CD4-positive, alpha-beta T cell treated with Interleukin-1 beta for 1 hour (primary cell): ENCODE results near the gene XCR1.
"Not testable (repeated sequence)": the region's sequence is repeated elsewhere in the genome, so short reads cannot be mapped to it uniquely, and the experiment has no call there.

Experiments
- DNase-seq, 2 donors: peaks; one replicate each; pipeline ENCODE4 v3.0.0-alpha.2; 2020 to 2022

XCR1 gene

DNA sequence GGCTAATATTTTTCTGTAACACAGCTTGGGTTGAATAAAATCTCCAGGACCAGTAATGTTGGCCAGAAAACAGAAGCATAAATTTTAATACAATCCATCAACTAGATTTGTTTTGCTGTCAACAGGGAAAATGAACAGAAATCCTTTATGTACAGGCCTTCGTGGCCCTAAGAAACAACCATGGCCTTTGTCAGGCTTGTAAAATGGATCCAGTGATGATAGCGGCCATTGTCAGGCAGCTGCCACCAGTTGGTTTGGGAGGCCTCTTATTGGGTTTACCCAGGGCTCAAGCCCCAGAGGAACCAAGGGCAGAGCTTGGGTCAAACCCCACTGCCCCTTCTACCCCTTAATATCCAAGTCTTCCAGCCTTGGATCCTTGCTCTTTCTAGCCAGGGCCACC lies 26.1 kb downstream of the XCR1 start:
- DNase-seq: no peak

DNA sequence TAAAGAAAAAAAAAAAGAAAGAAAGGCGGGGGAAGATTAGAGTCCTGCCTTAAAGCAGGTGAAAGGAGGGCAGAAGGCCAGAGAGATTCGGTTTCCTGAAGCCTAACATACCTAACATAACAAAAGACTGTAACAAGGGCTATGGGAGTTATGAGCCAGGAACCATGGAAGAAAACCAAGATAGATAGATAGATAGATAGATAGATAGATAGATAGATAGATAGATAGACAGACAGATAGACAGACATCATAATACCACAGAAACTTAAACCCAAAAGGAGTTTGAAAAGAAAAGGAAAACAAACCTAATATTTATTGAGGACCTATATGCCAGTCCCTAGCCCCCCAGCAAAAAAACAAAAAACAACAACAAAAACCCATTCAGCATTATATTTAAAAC lies 29.3 kb downstream of the XCR1 start:
- DNase-seq: no peak

DNA sequence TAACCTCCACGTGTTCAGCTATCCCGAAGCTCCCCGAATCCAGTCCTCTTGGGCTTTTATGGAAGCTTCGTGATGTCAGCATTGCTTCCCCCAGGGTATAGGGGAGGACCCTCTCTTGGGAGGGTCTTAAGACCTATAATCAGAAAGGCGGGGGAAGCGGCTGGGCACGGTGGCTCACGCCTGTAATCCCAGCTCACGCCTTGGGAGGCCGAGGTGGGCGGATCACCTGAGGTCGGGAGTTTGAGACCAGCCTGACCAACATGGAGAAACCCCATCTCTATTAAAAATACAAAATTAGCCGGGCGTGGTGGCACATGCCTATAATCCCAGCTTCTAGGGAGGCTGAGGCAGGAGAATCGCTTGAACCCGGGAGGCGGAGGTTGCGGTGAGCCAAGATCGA lies 29.8 kb downstream of the XCR1 start:
- not testable (repeated sequence) for DNase-seq

DNA sequence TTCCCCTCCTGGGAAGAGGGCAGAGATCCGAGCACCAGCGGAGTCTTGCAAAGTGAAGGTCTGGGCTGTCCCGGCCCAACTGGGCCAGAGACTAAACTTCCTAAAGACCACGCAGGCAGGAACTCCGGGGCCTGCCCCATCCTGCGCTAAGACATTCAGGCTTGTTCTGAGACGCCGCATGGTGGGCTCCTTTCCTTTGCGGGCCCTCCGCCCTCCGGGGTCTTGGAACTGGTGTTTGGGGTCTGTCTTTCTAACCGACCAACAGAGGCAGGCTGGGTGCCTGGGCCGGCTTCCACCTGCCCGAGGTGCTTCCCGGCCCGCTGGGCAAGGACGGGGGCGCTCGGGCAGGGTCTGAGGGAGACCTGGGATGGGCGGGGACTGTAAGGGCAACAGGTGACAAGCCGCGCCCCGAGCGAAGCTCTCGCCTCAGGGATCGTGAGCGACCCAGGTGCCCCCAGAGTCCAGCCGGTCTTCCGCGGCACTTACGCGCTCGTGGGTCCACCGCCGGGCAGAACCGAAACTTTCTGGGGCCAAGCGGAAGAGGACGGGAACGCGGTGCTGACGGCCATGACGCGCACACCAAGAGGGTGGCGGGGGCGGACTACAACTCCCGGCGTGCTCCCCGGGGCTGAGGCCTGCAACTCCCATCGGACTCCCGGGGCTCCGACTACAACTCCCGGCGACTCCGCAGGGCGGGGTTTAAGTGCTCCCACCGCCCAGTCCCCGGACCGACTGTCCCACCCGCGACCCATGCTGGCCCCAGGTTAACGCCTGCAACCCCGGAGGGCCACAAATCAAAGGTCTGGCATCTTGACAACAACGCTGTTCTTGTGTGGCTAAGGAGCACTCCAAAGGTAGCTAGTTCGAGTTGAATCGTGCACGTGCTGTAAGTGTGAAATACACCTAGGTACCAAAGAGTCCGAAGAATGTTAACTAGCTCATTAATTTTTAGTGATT lies 31.8 kb downstream of the XCR1 start, which contains the start of gene FYCO1:
Gene FYCO1 (minus strand): TSS at position 589 of the 957 bp plus-strand sequence. CDS start 10,914 bp downstream, outside the sequence.
- peak; percentile 87 to 90 for DNase-seq

DNA sequence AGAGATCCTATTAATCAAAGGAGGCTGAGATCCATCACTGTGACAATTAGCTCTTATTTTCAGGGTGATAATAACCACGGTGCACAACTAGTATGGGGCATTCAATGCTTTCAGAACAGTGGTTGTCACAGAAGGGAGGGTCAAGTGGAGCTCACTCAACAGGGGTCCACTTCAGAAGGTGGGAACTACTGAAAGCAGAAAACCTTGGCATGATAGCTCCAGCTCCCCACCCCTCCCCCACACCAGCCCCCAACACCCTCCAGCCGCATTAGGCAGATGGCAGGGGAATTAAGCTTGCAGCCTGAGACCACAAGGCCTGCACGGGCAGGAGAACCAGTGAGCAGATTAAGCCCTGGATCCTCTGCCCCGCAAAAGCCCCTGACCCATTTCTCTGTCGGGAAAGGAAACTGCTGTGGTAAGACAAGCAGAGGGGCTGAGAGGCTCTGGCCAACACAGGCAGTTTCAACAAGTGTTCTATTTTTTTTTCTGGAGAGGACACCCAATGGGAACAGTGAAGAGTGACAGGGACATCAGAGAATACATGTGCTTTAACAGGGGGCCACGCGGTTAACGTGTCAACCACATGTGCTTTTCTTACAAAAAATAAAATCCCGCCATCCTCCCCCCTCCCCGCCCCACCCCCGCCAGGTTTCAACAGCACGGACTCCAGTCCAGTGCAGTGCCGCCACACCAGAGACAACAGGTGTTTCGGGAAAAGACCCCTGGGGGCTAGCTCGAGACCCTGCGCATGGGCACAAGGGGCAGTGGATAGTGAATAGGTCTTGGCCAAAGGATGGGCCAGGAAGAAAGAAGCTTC lies 32.7 kb downstream of the XCR1 start:
- DNase-seq: peak; percentile 57 to 67

DNA sequence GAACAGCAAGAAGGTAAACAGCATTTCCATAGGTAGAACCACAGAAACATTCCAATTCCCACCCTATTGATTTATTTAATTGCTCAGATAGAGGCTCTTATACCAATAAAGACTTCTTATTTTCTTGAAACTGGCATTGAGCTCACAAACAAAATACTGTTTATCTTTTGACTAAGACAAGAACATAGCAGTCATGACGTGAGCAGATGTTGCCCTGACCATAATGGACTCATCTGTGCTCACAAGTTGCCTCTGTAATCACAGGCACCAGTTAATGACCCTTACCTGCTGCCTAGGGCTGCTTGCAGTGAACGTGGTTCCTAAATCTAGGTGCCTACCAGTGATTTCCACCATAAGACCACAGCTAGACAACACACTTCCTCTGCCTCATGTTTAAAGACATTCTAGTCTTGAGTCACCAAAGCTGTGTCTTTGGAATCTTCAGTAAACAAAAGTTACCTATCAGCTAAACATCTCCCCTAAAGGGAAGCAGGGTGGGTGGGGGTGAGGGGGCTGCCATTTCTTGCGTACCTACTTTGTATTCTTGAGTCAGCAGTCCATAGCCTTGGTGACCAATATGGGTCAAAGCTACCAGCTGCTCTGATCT lies 33.8 kb downstream of the XCR1 start:
- peak; percentile 19 to 37 for DNase-seq

DNA sequence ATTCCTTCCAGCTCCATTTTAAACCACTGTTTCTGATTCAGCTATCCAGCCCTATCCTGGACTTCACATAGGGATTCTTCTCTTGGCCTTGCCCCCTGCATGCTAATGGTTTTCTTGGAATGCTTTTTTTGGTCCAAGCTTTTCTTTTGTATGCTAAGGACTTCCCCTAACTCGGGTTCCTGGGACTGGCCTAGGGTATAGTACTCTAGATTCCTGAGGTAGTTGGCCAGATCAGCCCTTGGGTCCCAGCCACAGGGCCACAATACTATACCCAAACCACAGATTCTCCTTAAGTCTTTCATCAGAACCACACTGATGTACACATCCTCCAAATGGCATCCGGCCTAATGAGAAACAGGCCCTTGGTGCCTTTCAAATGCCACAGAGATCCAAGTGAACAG lies 34.5 kb downstream of the XCR1 start:
- DNase-seq: no peak

DNA sequence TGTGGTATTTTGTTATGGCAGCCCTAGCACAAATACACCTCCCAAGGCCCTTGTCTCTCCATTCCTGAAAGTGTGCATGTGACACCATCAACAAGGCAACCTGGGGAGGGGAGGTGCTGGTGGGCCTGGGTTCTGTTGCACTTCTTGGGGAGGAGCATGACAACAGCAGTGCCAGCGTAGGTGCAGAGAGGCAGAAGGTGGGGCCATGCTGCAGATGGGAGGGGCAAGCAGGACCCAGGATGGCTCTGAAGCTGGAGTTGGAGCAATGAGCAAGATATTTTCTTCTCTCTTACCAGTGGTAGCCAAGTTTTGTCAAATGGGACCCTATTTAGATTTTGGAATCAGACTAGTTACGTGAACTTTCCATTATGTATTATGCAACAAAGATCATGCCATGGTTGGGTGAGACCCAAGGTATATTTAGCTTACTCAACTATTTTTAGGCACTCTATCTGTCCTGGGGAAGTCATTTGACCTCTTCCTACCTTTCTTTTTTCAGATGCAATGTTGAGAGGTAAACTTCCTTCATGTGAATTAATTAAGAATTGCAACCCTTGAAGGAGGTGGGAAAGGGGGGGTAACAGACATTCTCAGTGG lies 35.1 kb downstream of the XCR1 start:
- no peak for DNase-seq

DNA sequence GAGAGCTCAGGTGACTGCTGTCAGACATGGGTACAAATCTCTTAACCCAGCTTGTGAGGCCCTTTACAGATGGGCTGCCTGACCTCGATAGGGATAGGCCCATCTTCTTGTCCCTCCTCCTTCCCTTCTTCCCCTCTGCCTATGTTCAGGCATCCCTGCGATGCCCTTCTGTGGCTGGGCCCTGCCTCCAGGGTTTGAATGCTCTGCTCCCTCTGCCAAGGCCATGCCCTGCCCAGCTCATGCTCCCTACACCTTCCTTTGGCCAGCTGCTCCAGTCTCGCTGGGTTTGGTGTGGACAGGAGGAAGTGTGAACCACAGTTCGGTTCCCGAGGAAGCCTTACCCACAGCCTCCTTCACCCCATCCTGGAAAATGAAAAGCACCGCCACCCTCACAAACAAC lies 35.9 kb downstream of the XCR1 start:
- DNase-seq: no peak

DNA sequence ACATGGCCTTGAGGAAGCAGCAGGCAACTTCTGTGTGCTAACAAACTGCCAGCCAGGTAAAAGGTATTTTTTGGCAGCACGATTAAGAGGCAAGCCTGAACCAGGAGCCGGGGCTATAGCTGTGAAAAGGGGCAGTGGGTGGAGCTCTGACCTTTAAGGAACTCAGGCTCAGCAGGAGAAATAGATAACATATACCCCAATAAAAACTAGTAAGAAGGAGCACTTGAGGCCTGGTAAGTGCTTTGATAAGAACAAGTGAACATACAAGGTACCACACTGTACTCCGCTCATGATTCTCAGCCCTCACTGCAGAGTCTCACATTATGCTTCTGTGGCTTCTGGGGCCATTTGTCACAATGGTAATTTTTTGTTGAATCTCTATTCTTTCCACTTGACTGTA lies 37.1 kb downstream of the XCR1 start:
- DNase-seq: no peak

DNA sequence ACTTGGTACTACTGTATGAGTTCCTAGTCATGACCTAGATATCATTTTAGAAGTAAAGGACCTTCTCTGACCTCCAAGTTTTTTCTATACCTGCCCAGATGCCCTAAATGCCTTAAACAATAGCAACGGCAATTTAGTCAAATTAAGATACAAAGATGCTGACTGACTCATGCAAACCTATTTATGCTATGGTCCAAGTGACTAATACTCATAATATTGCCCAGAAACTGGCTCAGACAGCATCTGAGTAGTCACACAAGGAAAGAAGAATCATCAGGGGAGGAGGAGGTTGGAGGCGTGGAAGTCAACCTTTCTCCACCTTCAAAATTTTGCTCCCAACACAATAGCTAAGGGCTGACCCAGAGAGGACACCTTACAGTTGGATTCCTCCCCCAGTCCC lies 38.5 kb downstream of the XCR1 start:
- no peak for DNase-seq

DNA sequence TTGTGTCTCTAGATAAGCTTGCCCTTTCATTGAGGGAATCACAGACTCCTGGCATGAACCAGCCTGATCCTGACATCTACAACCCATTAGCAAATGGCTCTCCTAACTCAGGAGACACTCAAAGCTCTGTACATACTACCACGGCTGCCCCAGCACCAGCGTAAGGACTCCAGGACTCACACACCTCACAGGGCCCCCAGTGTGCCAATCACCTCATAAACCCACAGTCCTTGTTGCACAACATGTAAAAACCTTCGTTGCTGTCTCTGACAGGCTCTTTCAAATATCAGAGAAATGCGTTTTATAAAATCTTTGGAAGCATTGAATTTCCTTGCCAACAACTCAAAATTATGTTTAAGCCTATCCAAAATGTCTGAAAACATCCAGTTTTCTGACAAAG lies 38.9 kb downstream of the XCR1 start:
- DNase-seq: no peak

DNA sequence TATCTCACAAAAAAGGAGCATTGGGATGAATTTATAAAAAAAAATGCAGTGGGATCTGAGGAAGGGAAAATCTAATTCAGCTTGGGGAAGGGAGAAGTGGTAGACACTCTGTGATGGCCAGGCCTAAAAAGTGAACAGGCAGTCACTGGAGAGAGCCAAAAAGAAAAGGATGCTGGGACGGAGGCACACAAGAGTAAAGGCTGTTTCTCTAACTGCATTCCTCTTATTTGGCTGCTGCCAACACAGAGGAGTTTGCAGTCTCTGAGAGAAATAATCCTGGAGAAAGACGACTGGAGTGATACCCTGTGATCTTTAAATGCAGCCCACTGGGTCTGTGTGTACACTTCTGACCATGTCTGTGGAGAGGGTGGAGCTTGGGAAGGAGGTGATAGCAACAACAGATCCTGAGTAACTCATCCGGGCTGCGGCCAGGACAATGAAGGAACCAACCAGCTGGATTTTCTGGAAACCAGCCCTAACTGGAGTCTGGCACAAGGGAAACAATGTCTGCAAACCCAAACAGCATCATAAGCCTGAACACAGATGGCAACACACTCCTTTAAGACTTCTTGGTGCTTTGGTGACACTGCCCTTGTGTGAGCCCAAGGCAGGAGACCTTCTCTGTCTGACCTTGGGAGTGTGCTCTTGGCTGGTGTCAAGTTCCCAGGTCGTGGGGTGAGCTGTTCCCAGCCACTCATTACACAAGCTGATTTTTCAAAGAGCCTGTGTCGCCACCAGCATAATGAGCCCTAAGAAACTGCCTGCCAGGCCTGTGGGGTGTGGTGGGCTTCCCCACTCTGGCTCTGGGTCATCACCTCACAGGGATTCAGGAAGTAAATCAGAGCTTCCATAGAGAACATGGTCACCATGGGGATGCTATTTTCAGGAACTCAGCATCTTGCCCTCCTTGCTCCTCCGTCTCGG lies 39.7 kb downstream of the XCR1 start:
- no peak for DNase-seq

DNA sequence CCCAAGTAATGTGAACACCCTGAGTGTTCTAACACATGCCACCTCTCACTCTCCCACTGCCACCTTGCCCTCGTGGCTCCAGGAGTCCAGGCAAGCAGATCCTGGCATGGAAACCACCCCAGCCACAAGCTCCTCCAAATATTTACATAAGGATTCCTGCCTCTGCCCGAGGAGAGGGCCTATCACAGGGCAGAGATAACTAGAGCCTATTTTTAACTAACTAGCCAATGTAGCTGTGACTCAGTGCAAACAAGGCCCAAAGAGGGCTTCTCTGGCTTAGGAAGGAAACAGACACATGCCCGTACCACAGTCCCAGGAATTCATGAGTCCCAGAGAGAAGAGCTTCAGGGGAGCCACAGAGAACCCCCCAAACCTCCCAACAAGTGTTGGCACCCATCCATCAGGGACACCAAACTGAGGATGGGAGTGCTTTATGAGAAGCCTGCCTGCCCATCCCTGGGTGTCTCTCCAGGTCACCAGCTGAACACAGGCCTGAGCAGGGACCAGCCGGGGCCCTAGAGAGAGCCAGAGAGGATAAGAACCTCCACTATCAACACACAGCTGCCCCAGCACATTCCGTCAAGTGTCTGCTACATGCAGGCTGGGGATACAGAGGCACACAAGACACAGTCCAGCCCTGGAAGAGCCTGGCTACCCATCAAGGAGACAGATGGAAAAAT lies 40.8 kb downstream of the XCR1 start:
- no peak for DNase-seq

DNA sequence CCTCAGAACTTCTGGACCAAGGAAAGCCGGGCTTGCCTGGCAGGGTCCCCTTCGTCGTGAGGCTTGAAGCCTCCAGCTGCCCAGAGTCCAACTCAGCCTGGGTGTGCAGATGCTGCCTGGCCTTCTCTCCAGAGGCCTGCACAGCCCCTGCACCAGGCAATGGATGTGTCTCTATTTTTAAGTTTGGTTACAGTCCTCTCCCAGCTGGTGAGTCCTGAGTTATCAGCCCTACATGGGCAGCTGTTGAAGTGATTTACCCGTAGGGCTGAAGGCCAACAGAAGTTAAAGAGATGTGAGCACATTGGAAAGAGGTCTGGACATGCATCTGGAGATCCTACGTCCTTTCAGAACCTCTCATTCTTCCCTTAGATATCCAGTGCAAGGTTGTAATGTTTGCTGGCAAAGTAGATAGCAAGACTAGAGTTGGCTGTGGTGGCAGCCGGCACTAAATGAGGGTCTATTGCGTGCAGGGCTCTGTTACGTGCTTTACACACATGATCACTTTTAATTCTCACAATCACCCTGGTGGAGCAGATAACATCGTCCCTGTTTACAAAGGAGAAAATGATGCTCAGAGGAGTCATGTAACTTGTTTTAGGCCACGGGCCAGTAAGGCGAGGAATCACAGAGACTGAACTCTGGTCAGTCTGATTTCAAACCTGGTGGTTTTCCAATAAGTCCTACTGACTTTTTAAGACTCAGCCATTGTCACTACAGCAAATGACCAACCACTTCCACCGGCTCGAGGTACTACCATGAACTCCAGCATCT lies 41.6 kb downstream of the XCR1 start:
- DNase-seq: no peak

DNA sequence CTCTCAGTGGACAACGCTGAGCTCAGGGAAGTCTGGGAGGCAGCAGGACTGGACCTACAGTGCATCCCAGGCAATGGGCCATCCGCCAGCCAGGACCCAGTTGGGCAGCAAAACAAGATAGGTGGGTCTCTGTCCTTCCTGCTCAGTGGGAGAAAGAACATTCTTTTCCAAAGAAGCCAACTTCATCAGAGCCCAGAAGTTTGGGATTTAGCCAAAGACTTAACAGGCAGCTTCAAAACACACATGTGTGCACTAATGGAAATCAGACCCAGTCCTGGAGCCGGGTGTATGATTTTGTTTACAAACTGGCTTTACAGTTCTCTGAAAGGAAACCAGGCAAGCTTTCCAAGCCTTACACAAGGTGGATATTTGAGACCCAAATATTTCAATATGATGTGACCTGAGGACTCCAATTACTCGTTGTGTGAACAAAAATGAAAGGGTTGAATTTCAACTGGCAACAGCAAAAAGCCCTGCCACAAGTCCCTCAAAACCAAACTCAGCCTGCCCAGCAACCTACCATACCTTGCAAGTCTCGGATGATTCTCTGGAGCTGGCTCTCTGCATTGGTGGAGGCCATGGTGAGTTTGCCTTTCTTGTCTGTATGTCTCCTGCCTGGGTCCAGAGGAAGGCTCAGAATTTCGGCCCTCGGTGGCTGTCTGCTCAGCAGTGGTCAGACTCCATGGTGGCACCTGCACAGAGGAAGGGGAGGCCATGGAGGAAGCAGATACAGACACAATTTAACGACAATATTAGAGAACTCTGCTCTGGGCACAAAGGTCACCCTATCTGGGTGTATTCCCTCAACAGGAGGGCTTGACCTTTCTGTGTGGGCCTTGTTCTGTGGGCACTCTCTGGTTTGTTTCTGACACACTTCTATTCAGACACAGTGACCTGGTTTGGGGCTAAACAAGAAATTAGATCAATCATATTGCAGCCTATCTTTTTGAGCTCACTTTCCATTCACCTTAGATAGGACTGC lies 42.7 kb downstream of the XCR1 start:
- DNase-seq: no peak

DNA sequence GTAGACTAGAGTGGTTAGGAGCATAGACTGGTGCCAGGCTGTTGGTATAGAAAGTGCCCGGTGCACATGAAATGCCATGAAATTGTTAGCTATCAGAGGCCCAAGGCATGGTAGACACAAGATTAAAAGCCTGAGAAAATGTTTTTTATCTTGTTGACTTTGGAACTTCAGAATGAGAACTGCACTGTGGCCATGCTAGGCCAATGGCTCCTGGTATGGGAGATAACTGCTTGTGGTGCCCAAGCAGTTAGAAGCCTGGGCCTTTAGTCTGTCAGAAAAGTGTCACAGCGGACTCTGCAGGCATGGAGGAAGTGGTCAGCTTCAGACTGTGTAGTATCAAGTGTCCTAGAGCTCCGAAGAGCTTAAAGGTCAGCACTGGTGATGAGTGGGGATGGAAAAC lies 43.5 kb downstream of the XCR1 start:
- DNase-seq: no peak

DNA sequence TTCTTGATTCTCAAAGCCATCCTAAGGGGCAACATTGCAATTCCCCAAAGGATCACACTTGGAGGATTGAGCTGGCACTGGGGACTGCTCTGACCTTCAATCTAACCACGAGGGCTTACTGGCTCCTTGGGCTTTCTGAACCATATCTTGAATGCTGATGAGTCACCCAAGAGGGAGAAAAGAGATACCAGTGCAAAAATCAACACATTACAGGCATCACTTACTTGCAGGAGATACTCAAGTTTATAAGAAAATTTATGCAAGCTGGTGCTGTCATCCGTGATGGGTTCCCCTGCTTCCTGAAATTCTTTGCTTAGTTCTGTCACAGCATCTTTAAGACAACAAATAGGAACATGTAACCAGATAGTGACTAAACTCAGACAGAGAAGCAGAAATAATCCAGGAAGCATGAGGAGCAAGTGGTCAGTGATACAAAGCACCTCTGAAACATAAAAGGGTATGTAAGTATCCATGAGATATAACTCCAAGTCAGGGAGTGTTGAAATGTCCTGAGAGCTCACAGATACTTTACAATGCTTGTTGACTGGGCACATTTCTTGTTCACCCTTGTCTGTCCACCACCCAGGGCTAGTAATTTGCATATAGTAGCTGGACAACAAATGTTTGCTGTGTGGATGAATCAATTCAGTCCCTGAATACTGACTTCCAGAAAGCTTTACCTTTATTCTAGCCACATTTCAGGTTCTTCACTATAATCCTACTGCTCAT lies 45.8 kb downstream of the XCR1 start:
- no peak for DNase-seq
